HepG2 (cell line): ENCODE data around the gene LRRC28. TPM values are rescaled to one million over a fixed set of nuclear protein-coding genes. Genes with fewer than 3 reads are reported as not detected.

ENCODE experiments used
- ARHGAP35 ChIP-seq: sonication (generic); formaldehyde crosslinking; IDR thresholded peaks from 2 replicates; pipeline ENCODE4 v1.9.0; 2022; ENCODE audit warnings: mild to moderate bottlenecking, inconsistent platforms, moderate library complexity, missing genetic modification reagents, borderline replicate concordance
- ARNT ChIP-seq: fragments of 450-650 bp; IDR thresholded peaks from 2 replicates; pipeline ENCODE4 v1.6.1; 2017
- ATF7-NPFF ChIP-seq: sonication (generic); formaldehyde crosslinking; IDR thresholded peaks from 2 replicates; pipeline ENCODE4 v1.8.1; 2023; ENCODE audit warnings: mild to moderate bottlenecking, low read depth, missing genetic modification reagents, moderate library complexity
- ATM ChIP-seq: fragments of 450-650 bp; IDR thresholded peaks from 2 replicates; pipeline ENCODE4 v1.7.1; 2017; ENCODE audit warnings: mild to moderate bottlenecking, borderline replicate concordance
- BHLHE40 ChIP-seq: IDR thresholded peaks from 2 replicates; pipeline ENCODE4 v1.6.1; 2011; ENCODE audit warnings: low read length, improper control_type of control experiment
- CCAR2 ChIP-seq: fragments of 200-400 bp; formaldehyde crosslinking; optimal IDR thresholded peaks from 2 replicates; pipeline ENCODE3; 2018; ENCODE audit warnings: low read depth, mild to moderate bottlenecking, low read length, moderate library complexity
- DR1 ChIP-seq: sonication (generic); formaldehyde crosslinking; IDR thresholded peaks from 2 replicates; pipeline ENCODE4 v1.8.0; 2021; ENCODE audit warnings: mild to moderate bottlenecking, missing genetic modification reagents, inconsistent platforms
- ELF4 ChIP-seq: sonication (generic); formaldehyde crosslinking; IDR thresholded peaks from 2 replicates; pipeline ENCODE4 v1.5.0; 2020; ENCODE audit warnings: missing genetic modification reagents, mild to moderate bottlenecking, moderate library complexity, borderline replicate concordance
- HES4 ChIP-seq: sonication (generic); formaldehyde crosslinking; IDR thresholded peaks from 2 replicates; pipeline ENCODE4 v1.9.0; 2021; ENCODE audit warnings: mild to moderate bottlenecking, missing genetic modification reagents, borderline replicate concordance
- HIVEP1 ChIP-seq: sonication (generic); formaldehyde crosslinking; IDR thresholded peaks from 2 replicates; pipeline ENCODE4 v1.4.0; 2020; ENCODE audit warnings: mild to moderate bottlenecking, missing genetic modification reagents
- HMG20B ChIP-seq: conservative IDR thresholded peaks from 2 replicates; pipeline ENCODE4 v1.6.1; 2016; ENCODE audit warnings: missing genetic modification reagents, missing compliant biosample characterization
- IKZF5 ChIP-seq: IDR thresholded peaks from 2 replicates; pipeline ENCODE4 v1.6.1; 2018; ENCODE audit warnings: missing genetic modification reagents, mild to moderate bottlenecking, missing compliant biosample characterization
- ISL2 ChIP-seq: sonication (generic); formaldehyde crosslinking; IDR thresholded peaks from 2 replicates; pipeline ENCODE4 v1.5.0; 2020; ENCODE audit warnings: missing genetic modification reagents
- MBD4 ChIP-seq: IDR thresholded peaks from 2 replicates; pipeline ENCODE4 v1.6.1; 2012; ENCODE audit warnings: low read length, inconsistent platforms, borderline replicate concordance
- MEIS2 ChIP-seq: sonication (generic); formaldehyde crosslinking; IDR thresholded peaks from 2 replicates; pipeline ENCODE4 v1.9.0; 2021; ENCODE audit warnings: mild to moderate bottlenecking, missing genetic modification reagents
- MIXL1 ChIP-seq: IDR thresholded peaks from 2 replicates; pipeline ENCODE4 v1.6.1; 2016
- MLLT10 ChIP-seq: sonication (generic); formaldehyde crosslinking; IDR thresholded peaks from 2 replicates; pipeline ENCODE4 v1.4.0; 2020; ENCODE audit warnings: missing genetic modification reagents
- REXO4 ChIP-seq: sonication (generic); formaldehyde crosslinking; IDR thresholded peaks from 2 replicates; pipeline ENCODE4 v1.8.0; 2022; ENCODE audit warnings: missing genetic modification reagents, mild to moderate bottlenecking, borderline replicate concordance
- SIN3A ChIP-seq: IDR thresholded peaks from 2 replicates; pipeline ENCODE4 v1.6.1; 2011; ENCODE audit warnings: low read depth, mild to moderate bottlenecking, control low read depth, low read length, borderline replicate concordance
- TBX3 ChIP-seq: fragments of 450-650 bp; IDR thresholded peaks from 2 replicates; pipeline ENCODE4 v1.6.1; 2017; ENCODE audit warnings: antibody characterized with exemption, mild to moderate bottlenecking, inconsistent platforms, borderline replicate concordance
- TEAD2 ChIP-seq: sonication (generic); formaldehyde crosslinking; IDR thresholded peaks from 2 replicates; pipeline ENCODE4 v1.9.0; 2021; ENCODE audit warnings: missing genetic modification reagents
- ZBTB14 ChIP-seq: sonication (generic); formaldehyde crosslinking; IDR thresholded peaks from 2 replicates; pipeline ENCODE4 v1.4.0; 2020; ENCODE audit warnings: missing genetic modification reagents
- ZFP36L1 ChIP-seq: sonication (generic); formaldehyde crosslinking; IDR thresholded peaks from 2 replicates; pipeline ENCODE4 v1.8.0; 2022; ENCODE audit warnings: mild to moderate bottlenecking, missing genetic modification reagents, moderate library complexity
- ZFP36L2 ChIP-seq: sonication (generic); formaldehyde crosslinking; IDR thresholded peaks from 2 replicates; pipeline ENCODE4 v1.4.0; 2020; ENCODE audit warnings: missing genetic modification reagents
- ZIK1 ChIP-seq: sonication (generic); formaldehyde crosslinking; IDR thresholded peaks from 2 replicates; pipeline ENCODE4 v1.5.0; 2020; ENCODE audit warnings: mild to moderate bottlenecking, low read depth, missing genetic modification reagents, borderline replicate concordance
- ZNF333 ChIP-seq: sonication (generic); formaldehyde crosslinking; IDR thresholded peaks from 2 replicates; pipeline ENCODE4 v1.4.0; 2020; ENCODE audit warnings: mild to moderate bottlenecking, missing genetic modification reagents, borderline replicate concordance
- ZNF431 ChIP-seq: sonication (generic); formaldehyde crosslinking; IDR thresholded peaks from 2 replicates; pipeline ENCODE4 v1.9.0; 2022; ENCODE audit warnings: missing genetic modification reagents, low read depth, mild to moderate bottlenecking, borderline replicate concordance
- ZNF468 ChIP-seq: sonication (generic); formaldehyde crosslinking; IDR thresholded peaks from 2 replicates; pipeline ENCODE4 v1.8.0; 2022; ENCODE audit warnings: mild to moderate bottlenecking, moderate library complexity, missing genetic modification reagents
- ZNF589 ChIP-seq: sonication (generic); formaldehyde crosslinking; conservative IDR thresholded peaks from 2 replicates; pipeline ENCODE4 v1.8.0; 2022; ENCODE audit warnings: mild to moderate bottlenecking, moderate library complexity, missing genetic modification reagents
- ZNF678 ChIP-seq: sonication (generic); formaldehyde crosslinking; IDR thresholded peaks from 2 replicates; pipeline ENCODE4 v1.4.0; 2020; ENCODE audit warnings: mild to moderate bottlenecking, missing genetic modification reagents
- ZNF713 ChIP-seq: sonication (generic); formaldehyde crosslinking; IDR thresholded peaks from 2 replicates; pipeline ENCODE4 v1.4.0; 2020; ENCODE audit warnings: mild to moderate bottlenecking, missing genetic modification reagents
- ZNF773 ChIP-seq: sonication (generic); formaldehyde crosslinking; IDR thresholded peaks from 2 replicates; pipeline ENCODE4 v1.4.0; 2020; ENCODE audit warnings: missing genetic modification reagents, borderline replicate concordance
- ZNF841 ChIP-seq: sonication (generic); formaldehyde crosslinking; IDR thresholded peaks from 2 replicates; pipeline ENCODE4 v1.8.1; 2023; ENCODE audit warnings: missing genetic modification reagents, borderline replicate concordance
- ZSCAN21 ChIP-seq: sonication (generic); formaldehyde crosslinking; IDR thresholded peaks from 2 replicates; pipeline ENCODE4 v1.8.0; 2022; ENCODE audit warnings: mild to moderate bottlenecking, missing genetic modification reagents, moderate library complexity, borderline replicate concordance
- polyA plus RNA-seq, 8 experiments: library from polyadenylated mRNA; depleted of rRNA in 3 of 8; stranded (reverse) in 7 of 8; unstranded in 1 of 8; fragments of >200 nt; fragmentation: Illumina TruSeq in 4 of 8; extraction: Trizol in 4 of 8; gene quantifications; 2 replicates each; pipeline versions ENCODE4 v1.2.1 to v1.2.3, GENCODE V29; 2011 to 2016; ENCODE audit warnings: low read depth in 4 of 8, missing spikeins in 1 of 8, mixed read lengths in 1 of 8; ENCODE audit not compliant: insufficient read depth in 1 of 8
- total RNA-seq, 5 experiments: library from RNA; depleted of rRNA; stranded (reverse); fragments of >200 nt; fragmentation: Illumina TruSeq; extraction: Trizol; gene quantifications; 2 replicates each; pipeline ENCODE4 v1.2.3, GENCODE V29; 2016; ENCODE audit warnings: low read depth in 1 of 5

LRRC28 gene
- total and polyA plus RNA-seq, 2 of the 13 experiments (the other 11 are each of a cell fraction or from before 2014, with no cell fraction given) = 17.5 to 21.3 TPM

GRCh38 chr15:99326235-99326634 lies 75.0 kb downstream of the LRRC28 start (continued):
- TF ChIP-seq ELF4 (no peak), ZNF431 (CRISPR knock-in tag) (peak; percentile 79; the same call in 1 of the 2 replicates), ZFP36L2 (CRISPR knock-in tag) (no peak), ZNF713 (no peak), ARHGAP35 (CRISPR knock-in tag) (no peak), ISL2 (CRISPR knock-in tag) (0 out of 2 replicates have a peak, but pooled peaks have one; percentile 28), ZNF589 (CRISPR knock-in tag) (no peak), ZNF468 (CRISPR knock-in tag) (no peak), ZBTB14 (no peak), ZNF678 (no peak), MIXL1 (CRISPR knock-in tag) (peak; percentile 66; the same call in 1 of the 2 replicates), ATM (no peak), ATF7-NPFF (CRISPR knock-in tag) (no peak), ZNF841 (CRISPR knock-in tag) (no peak), ZIK1 (CRISPR knock-in tag) (no peak), ZNF773 (CRISPR knock-in tag) (no peak), DR1 (CRISPR knock-in tag) (no peak), TBX3 (no peak), ARNT (no peak), MBD4 (no peak), MLLT10 (no peak), REXO4 (no peak), ZNF333 (no peak), ZSCAN21 (CRISPR knock-in tag) (no peak), MEIS2 (CRISPR knock-in tag) (no peak), HMG20B (CRISPR knock-in tag) (no peak), HIVEP1 (CRISPR knock-in tag) (no peak), IKZF5 (CRISPR knock-in tag) (peak; percentile 34; the same call in 1 of the 2 replicates), BHLHE40 (no peak), SIN3A (no peak), TEAD2 (CRISPR knock-in tag) (no peak), CCAR2 (no peak), ZFP36L1 (CRISPR knock-in tag) (no peak), HES4 (CRISPR knock-in tag) (no peak)
